ENCODE results near the gene TTC13.

- TF ChIP-seq, protein P1, sequence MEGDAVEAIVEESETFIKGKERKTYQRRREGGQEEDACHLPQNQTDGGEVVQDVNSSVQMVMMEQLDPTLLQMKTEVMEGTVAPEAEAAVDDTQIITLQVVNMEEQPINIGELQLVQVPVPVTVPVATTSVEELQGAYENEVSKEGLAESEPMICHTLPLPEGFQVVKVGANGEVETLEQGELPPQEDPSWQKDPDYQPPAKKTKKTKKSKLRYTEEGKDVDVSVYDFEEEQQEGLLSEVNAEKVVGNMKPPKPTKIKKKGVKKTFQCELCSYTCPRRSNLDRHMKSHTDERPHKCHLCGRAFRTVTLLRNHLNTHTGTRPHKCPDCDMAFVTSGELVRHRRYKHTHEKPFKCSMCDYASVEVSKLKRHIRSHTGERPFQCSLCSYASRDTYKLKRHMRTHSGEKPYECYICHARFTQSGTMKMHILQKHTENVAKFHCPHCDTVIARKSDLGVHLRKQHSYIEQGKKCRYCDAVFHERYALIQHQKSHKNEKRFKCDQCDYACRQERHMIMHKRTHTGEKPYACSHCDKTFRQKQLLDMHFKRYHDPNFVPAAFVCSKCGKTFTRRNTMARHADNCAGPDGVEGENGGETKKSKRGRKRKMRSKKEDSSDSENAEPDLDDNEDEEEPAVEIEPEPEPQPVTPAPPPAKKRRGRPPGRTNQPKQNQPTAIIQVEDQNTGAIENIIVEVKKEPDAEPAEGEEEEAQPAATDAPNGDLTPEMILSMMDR (IDR thresholded peaks at IDR 0.05 in 8 of 11, conservative IDR thresholded peaks at IDR 0.05 in 3 of 11), result no peak
- TF ChIP-seq POLR2AphosphoS5 (IDR thresholded peaks at IDR 0.05) (no peak), POLR2A (IDR thresholded peaks at IDR 0.05) (no peak)
These were observed 81.9 kb downstream of the TTC13 start for GRCh38 chr1:230896779-230897178.

All from spleen (tissue), 7 donors.